ENCODE measurements around the gene SEPHS2.
"Not testable (repeated sequence)": the region's sequence is repeated elsewhere in the genome, so short reads cannot be mapped to it uniquely, and the experiment has no call there.

SEPHS2 gene

DNA sequence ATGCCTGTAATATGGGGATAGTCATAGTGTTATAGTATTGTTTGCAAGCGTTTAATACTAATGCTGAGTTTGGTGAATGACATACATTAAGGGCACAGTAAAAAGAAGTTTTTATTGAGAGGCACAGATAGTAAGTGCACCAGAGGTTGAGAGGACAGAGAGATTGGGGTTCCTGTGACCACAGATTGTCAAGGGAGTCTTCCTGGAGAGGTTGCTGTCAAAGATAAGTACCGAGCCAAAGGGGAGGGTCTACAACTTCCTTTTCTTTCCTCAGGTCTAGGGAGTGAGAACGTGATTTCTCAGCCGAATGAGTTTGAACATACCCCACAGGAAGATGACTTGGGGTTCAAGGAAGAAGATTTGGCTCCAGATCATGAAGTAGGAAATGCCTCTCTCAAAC, 48.6 kb downstream of the SEPHS2 start:
- no peak for DNase-seq

DNA sequence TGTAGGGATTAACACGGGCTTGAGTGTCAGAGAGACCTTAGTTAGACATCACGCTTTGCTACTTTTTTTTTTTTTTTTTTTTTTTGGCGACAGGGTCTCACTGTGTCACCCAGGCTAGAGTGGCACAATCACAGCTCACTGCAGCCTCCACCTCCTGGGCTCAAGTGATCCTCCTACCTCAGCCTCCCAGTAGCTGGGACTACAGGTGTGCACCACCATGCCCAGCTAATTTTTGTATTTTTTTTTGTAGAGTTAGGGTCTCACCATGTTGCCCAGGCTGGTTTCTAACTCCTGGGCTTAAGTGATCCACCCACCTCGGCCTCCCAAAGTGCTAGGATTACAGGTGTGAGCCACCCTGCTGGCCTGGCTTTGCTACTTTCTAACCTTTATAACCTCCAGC, 49.0 kb downstream of the SEPHS2 start:
- not testable (repeated sequence) for DNase-seq

DNA sequence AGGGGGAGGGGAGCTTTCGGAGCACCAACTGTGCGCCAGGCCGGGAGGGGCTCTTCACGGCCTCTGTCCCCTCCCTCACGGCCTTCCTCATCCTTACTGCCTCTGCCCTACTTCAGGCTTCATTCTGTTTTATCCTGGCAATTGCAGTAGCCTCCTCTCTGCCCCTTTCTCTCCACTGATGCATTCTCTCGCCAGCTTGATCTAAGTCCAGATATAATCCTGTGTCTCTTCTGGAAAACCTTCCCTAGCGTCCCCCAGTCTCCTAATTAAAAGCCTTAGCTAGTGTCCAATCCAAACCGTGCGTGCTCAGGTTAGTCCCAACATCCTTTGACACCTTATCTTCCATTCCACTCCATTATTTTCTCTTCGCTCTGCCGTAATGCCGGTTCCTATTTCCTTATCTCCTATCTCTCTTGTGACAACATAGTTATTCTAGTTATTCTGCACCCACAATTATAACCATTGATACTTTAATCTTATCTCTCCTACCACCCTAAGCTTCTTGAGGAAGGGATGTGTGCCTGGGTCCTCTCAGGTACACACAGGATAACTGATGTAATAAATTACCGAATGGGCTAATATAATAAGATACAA, 49.6 kb downstream of the SEPHS2 start:
- DNase-seq, result no peak

DNA sequence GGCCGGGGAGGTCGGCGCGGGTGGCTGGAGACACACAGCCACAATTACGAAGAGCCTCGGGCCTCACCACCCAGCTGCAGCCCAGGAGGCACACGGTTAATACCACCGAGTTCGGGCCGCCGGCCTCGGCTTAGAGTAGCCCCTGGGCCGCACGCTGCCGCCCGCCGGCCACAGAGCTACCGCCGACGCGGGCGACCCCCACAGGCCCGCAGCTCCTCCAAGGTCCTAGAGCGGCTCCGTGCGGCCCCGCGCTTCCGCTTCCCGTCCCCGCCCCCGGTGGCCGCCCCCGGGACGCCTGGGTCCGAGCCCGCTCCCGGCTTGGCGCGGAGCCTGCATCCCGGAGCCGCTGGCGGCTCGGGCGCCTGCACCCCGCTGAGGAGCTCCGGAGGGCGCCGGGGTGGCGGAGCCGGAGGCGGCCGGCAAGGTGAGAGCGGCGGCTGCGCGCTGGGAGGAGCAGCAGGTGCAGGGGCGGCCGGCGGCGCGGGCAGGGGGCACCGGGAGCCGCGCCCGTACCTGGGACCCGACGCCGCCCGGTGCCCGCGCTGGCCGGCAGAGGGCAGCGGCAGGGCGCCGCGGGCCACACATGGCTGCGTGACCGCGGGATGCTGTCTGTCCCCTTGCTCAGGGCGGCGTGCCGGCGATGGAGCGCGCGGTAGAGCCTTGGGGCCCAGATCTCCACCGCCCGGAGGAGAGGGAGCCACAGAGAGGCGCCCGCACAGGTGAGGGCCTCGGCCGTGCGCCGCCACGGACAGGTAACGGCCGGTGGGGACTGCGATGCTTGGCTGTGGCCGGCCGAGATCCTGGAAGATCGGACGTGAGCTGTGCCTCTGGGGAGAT, 50.3 kb downstream of the SEPHS2 start, which contains the start of gene ZNF48:
Gene ZNF48 (plus strand): TSS at position 266 of the 837 bp plus-strand sequence. CDS start 375 bp downstream, at position 641.
- peak; percentile 48 for DNase-seq

DNA sequence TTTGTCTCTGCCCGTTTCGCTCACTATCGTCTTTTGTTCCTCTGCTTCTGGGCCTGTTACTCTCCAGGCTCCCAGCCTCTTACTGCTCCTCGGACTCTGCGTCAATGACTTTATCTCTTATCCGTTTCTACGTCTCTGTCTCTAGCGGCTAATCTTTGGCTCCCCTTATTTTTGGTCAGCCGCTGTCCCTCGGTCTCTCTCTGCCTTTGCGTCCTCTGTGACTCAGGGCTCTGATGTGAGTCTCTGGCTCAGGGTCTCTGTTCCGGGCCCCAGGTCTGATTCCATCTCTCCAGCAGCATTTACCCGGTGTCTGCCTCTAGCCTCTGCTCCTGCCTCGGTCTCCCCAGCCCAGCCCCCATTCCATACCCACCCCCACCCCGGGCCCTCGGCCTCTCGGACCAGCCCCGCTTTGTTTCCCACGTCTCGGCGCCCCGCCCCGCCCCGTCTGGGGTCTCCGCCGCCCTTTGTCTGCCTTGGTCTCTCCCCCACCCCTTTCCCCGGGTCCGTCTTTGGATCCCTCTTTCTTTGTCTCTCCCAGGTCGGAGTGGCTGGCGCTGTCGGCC, 51.0 kb downstream of the SEPHS2 start:
- DNase-seq, result no peak
